ENCODE results near the gene PLXDC2. TPM values are rescaled to one million over a fixed set of nuclear protein-coding genes. Genes with fewer than 3 reads are reported as not detected.

PLXDC2 gene
- total and polyA plus RNA-seq, 2 experiments from 2014 or later = 10.3 to 22.6 TPM

DNA sequence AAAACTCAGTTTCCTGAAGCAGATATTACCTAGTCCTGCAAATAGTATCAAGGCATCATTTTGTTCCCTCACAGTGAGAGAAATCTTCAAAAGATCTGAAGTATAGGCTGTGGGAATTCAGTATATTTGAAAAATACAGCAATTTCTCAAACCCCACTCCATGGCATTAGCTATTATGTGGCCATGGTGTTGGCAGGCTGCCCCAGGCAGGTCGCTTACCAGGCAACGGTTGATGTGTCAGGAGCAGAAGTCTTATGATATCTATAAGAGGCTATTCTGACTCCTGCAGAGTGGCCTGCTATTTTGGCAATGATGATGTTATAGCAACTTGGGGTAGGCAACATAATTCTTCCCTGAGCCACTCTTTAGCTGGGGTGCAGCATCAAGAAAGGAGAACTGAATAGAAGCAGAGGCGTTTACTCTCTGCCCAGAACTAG, 187.9 kb downstream of the PLXDC2 start:
- no peaks in the 10 kb centered on the region for H3K36me3 ChIP-seq
- H3K27ac ChIP-seq = peak overlapping the region; percentile 32
- H3K4me1 ChIP-seq (ENCODE audit: low read depth) = peaks cover 11% of the 10 kb centered on the region
- H3K4me3 ChIP-seq = no peak overlapping the region
- H3K27me3 ChIP-seq = no peaks in the 10 kb centered on the region
- DNase-seq (ENCODE audit: low read depth in 1 of 2, low spot score in 1 of 2) = peak; percentile 37 to 76
- TF ChIP-seq, protein P1, sequence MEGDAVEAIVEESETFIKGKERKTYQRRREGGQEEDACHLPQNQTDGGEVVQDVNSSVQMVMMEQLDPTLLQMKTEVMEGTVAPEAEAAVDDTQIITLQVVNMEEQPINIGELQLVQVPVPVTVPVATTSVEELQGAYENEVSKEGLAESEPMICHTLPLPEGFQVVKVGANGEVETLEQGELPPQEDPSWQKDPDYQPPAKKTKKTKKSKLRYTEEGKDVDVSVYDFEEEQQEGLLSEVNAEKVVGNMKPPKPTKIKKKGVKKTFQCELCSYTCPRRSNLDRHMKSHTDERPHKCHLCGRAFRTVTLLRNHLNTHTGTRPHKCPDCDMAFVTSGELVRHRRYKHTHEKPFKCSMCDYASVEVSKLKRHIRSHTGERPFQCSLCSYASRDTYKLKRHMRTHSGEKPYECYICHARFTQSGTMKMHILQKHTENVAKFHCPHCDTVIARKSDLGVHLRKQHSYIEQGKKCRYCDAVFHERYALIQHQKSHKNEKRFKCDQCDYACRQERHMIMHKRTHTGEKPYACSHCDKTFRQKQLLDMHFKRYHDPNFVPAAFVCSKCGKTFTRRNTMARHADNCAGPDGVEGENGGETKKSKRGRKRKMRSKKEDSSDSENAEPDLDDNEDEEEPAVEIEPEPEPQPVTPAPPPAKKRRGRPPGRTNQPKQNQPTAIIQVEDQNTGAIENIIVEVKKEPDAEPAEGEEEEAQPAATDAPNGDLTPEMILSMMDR (IDR thresholded peaks at IDR 0.05; ENCODE audit: low read depth, low read length) = no peak
- H3K9me3 ChIP-seq (ENCODE audit: low read depth) = no peaks in the 10 kb centered on the region

DNA sequence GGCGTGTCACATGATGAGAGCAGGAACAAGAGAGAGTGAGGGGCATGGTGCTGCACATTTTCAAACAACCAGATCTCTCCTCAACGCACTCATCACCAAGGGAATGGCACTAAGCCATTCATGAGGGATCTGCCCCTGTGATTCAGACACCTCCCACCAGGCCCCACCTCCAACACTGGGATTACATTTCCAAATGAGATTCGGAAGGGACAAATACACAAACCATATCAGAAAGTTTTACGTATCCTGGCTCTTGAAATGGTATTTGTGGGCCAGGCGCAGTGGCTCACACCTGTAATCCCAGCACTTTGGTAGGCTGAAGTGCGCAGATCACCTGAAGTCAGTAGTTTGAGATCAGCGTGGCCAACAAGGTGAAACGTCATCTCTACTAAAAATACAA, 189.4 kb downstream of the PLXDC2 start:
- no peaks in the 10 kb centered on the region for H3K9me3 ChIP-seq (ENCODE audit: low read depth)
- no peak overlapping the region for H3K4me3 ChIP-seq
- TF ChIP-seq, protein P1 (IDR thresholded peaks at IDR 0.05; ENCODE audit: low read depth, low read length) = no peak
- no peak for DNase-seq (ENCODE audit: low read depth in 1 of 2, low spot score in 1 of 2)
- H3K4me1 ChIP-seq (ENCODE audit: low read depth) = peaks cover 17% of the 10 kb centered on the region
- H3K27me3 ChIP-seq = no peaks in the 10 kb centered on the region
- H3K36me3 ChIP-seq = no peaks in the 10 kb centered on the region
- H3K27ac ChIP-seq = no peak overlapping the region

DNA sequence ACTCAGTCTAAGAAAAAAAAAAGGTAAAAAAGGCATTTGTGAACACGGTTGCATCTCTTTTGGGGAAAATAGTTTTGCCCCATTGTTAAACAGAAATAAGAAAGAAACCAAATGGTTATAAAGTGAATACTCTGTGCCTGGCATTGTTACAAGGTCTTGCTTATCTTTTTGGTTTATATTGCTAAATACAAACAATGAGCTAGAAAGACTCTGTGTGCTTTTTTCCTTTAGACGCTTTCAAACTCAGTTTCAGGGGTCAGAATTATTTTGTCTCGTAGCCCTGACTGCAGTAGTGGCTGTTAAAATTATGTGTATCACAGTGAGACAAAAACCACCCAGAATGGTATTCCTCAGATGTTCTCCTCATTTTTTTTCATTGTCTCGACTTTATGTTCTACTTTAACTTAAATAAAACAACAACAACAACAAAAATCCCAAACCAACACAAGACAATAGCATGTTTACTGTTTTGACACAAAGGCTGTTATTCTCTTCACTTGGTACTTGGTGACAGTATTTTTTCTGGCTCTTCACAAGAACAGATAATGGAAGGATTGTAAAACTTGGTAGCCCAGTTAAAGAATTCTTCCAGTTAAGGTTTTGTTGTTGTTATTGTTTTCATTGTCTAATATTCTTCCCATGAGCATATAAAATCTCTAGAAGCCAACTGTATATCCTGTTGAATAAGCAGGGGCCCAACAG, 190.1 kb downstream of the PLXDC2 start:
- Histone ChIP-seq H3K27ac (no peak overlapping the region), H3K27me3 (no peaks in the 10 kb centered on the region), H3K4me3 (no peak overlapping the region), H3K36me3 (no peaks in the 10 kb centered on the region), H3K9me3 (ENCODE audit: low read depth) (no peaks in the 10 kb centered on the region), H3K4me1 (ENCODE audit: low read depth) (peaks cover 17% of the 10 kb centered on the region)
- peak in 1 of 2 donors; percentile 49 for DNase-seq (ENCODE audit: low read depth in 1 of 2, low spot score in 1 of 2)
- TF ChIP-seq, protein P1 (IDR thresholded peaks at IDR 0.05; ENCODE audit: low read depth, low read length) = no peak

DNA sequence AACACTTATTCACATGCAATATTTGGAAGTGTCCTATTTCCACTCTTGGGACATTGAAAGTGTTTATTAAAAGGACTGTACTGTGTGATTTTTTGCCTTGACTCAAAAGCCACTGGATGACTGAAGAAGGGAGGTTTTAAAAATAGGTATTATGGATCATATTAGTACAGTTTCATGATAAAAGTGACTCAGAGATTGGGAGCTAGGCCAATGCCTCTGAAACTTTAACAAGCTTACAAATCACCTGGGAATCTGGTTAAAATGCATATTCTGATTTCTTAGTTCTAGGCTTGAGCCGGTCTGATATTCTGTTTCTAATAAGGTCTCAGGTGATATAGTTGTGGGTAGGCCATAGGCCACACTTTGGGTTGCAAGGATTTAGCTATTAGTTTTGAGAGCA, 191.2 kb downstream of the PLXDC2 start:
- H3K4me1 ChIP-seq (ENCODE audit: low read depth) = peaks cover 17% of the 10 kb centered on the region
- no peaks in the 10 kb centered on the region for H3K9me3 ChIP-seq (ENCODE audit: low read depth)
- H3K36me3 ChIP-seq = no peaks in the 10 kb centered on the region
- no peak for DNase-seq (ENCODE audit: low read depth in 1 of 2, low spot score in 1 of 2)
- no peak overlapping the region for H3K4me3 ChIP-seq
- no peak overlapping the region for H3K27ac ChIP-seq
- H3K27me3 ChIP-seq = no peaks in the 10 kb centered on the region
- TF ChIP-seq, protein P1 (IDR thresholded peaks at IDR 0.05; ENCODE audit: low read depth, low read length) = no peak

DNA sequence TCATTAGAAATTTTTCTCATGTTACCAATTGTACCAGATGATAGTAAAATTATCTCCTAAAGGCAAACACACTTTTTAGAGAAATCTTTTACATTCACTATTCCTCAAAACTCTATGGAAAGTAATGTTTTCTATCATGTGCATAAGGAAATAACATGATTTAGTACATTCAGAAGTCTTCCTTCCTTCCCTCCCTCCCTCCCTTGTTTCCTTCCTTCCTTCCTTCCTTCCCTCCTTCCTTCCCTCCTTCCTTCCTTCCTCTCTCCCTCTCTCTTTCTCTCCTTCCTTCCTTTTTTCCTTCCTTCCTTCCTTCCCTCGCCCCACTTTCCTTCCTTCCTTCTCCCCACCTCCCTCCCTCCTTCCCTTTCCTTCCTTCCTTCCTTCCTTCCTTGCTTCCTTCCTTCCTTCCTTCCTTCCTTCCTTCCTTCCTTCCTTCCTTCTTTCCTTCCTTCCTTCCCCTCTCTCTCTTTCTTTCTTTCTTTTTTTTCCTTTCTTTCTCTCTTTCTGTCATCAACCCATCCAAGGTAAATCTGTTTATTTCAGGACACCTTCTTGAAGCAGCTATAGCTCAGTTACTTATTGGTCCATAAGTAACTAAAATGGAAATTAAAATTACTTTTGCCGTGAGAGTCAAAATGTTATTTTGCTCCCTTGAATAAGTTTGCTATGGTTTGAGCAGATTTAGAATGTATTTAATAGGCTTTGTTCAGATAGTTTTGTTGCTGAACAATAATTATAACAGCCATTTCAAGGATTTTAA, 197.9 kb downstream of the PLXDC2 start:
- DNase-seq (ENCODE audit: low read depth in 1 of 2, low spot score in 1 of 2) = no peak
- H3K9me3 ChIP-seq (ENCODE audit: low read depth) = no peaks in the 10 kb centered on the region
- H3K36me3 ChIP-seq = no peaks in the 10 kb centered on the region
- no peaks in the 10 kb centered on the region for H3K27me3 ChIP-seq
- TF ChIP-seq, protein P1 (IDR thresholded peaks at IDR 0.05; ENCODE audit: low read depth, low read length) = no peak
- no peak overlapping the region for H3K27ac ChIP-seq
- H3K4me3 ChIP-seq = no peak overlapping the region
- H3K4me1 ChIP-seq (ENCODE audit: low read depth) = peaks cover 7% of the 10 kb centered on the region
